ENCODE results near the gene CCM2.

The CCM2 gene

GRCh38 chr7:44967571-44968446 is 32.2 kb upstream of the CCM2 start:
- TF ChIP-seq CTCF (IDR thresholded peaks at IDR 0.05; ENCODE audit: control extremely low read depth, extremely low read depth, low read depth, missing control alignments), result no peak
- ChIA-PET POLR2A (no interaction called here), CTCF (no interaction called here)
- no peak for DNase-seq (ENCODE audit: extremely low spot score)

- CTCF ChIA-PET, result interaction anchor here (6.4 kb wide), 1 partner anchor 166 kb away, joined by 147 read pairs; no protein-coding TSS in a partner anchor
- no peak for TF ChIP-seq CTCF (IDR thresholded peaks at IDR 0.05; ENCODE audit: control extremely low read depth, extremely low read depth, low read depth, missing control alignments)
- POLR2A ChIA-PET, result interaction anchor here (1.6 kb wide), 1 partner anchor 13 kb away, joined by 4 read pairs; no protein-coding TSS in a partner anchor
- DNase-seq (ENCODE audit: extremely low spot score), result no peak
Observed at GRCh38 chr7:44969049-44969700, 30.8 kb upstream of the CCM2 start.

GRCh38 chr7:44969701-44970522 is 30.1 kb upstream of the CCM2 start:
- TF ChIP-seq CTCF (IDR thresholded peaks at IDR 0.05; ENCODE audit: control extremely low read depth, extremely low read depth, low read depth, missing control alignments), result no peak
- DNase-seq (ENCODE audit: extremely low spot score), result no peak
- ChIA-PET CTCF (interaction anchor here (6.4 kb wide), 1 partner anchor 166 kb away, joined by 147 read pairs; no protein-coding TSS in a partner anchor), POLR2A (interaction anchor here (0.6 to 1.6 kb wide), 2 partner anchors 9 to 13 kb away, joined by 4 to 7 read pairs; no protein-coding TSS in a partner anchor)

- no peak for TF ChIP-seq CTCF (IDR thresholded peaks at IDR 0.05; ENCODE audit: control extremely low read depth, extremely low read depth, low read depth, missing control alignments)
- CTCF ChIA-PET, result interaction anchor here (0.9 to 6.4 kb wide), 2 partner anchors 9 to 165 kb away, joined by 3 to 147 read pairs; no protein-coding TSS in a partner anchor
- POLR2A ChIA-PET, result interaction anchor here (0.6 to 1.6 kb wide), 2 partner anchors 10 to 14 kb away, joined by 4 to 7 read pairs; no protein-coding TSS in a partner anchor
- no peak for DNase-seq (ENCODE audit: extremely low spot score)
Observed at GRCh38 chr7:44970523-44971051, 29.4 kb upstream of the CCM2 start.

GRCh38 chr7:44971188-44971901 is 28.7 kb upstream of the CCM2 start:
- DNase-seq (ENCODE audit: extremely low spot score), result no peak
- ChIA-PET POLR2A (no interaction called here), CTCF (interaction anchor here (0.9 to 6.4 kb wide), 3 partner anchors 8 to 164 kb away, joined by 3 to 147 read pairs (median 13); partner anchors contain the start of gene H2AZ2)
- no peak for TF ChIP-seq CTCF (IDR thresholded peaks at IDR 0.05; ENCODE audit: control extremely low read depth, extremely low read depth, low read depth, missing control alignments)
